Loucy (cell line): ENCODE results near the gene MTG2.

Experiments
- H2AFZ ChIP-seq: fragments of 200-600 bp; sonication (generic); 2 replicates; pipeline ENCODE4 v1.6.0; 2016; ENCODE audit warnings: antibody characterized with exemption, mild to moderate bottlenecking, low read length, moderate library complexity
- H3F3A ChIP-seq: fragments of 200-600 bp; 2 replicates; pipeline ENCODE4 v1.6.0; 2016; ENCODE audit warnings: antibody characterized with exemption, low read depth, mild to moderate bottlenecking
- H3K27me3 ChIP-seq: fragments of 200-600 bp; sonication (generic); 2 replicates; pipeline ENCODE4 v1.6.1; 2014; ENCODE audit warnings: low read length, mild to moderate bottlenecking; ENCODE audit not compliant: insufficient read depth, poor library complexity, severe bottlenecking
- H3K36me3 ChIP-seq: fragments of 200-600 bp; sonication (generic); 2 replicates; pipeline ENCODE4 v1.6.1; 2016; ENCODE audit warnings: low read length; ENCODE audit not compliant: insufficient read depth
- H3K4me1 ChIP-seq: fragments of 200-600 bp; sonication (generic); 2 replicates; pipeline ENCODE4 v1.5.1; 2014; ENCODE audit warnings: low read length, mild to moderate bottlenecking; ENCODE audit not compliant: insufficient read depth, poor library complexity, severe bottlenecking
- H3K4me2 ChIP-seq: fragments of 200-600 bp; sonication (generic); 2 replicates; pipeline ENCODE4 v1.6.0; 2014; ENCODE audit warnings: antibody characterized with exemption, low read length, low read depth, mild to moderate bottlenecking; ENCODE audit not compliant: poor library complexity, severe bottlenecking
- H3K4me3 ChIP-seq: fragments of 200-600 bp; sonication (generic); 2 replicates; pipeline ENCODE4 v1.5.1; 2014; ENCODE audit warnings: low read length, mild to moderate bottlenecking, mixed read lengths; ENCODE audit not compliant: poor library complexity, severe bottlenecking
- H3K79me2 ChIP-seq: fragments of 200-600 bp; sonication (generic); 2 replicates; pipeline ENCODE4 v1.6.1; 2014; ENCODE audit warnings: low read length; ENCODE audit not compliant: insufficient read depth
- H3K9ac ChIP-seq: fragments of 200-600 bp; sonication (generic); 2 replicates; pipeline ENCODE4 v1.6.0; 2014; ENCODE audit warnings: mild to moderate bottlenecking, low read depth, low read length, moderate library complexity; ENCODE audit not compliant: poor library complexity, severe bottlenecking
- H3K9me2 ChIP-seq: fragments of 200-600 bp; sonication (generic); replicated peaks from 2 replicates; pipeline ENCODE4 v1.6.1; 2016; ENCODE audit warnings: low read depth, low read length, mixed read lengths
- H3K9me3 ChIP-seq: fragments of 200-600 bp; sonication (generic); 2 replicates; pipeline ENCODE4 v1.6.1; 2014; ENCODE audit warnings: mild to moderate bottlenecking, antibody characterized with exemption, low read length, low read depth; ENCODE audit not compliant: insufficient read depth
- H4K20me1 ChIP-seq: fragments of 200-600 bp; sonication (generic); 2 replicates; pipeline ENCODE4 v1.6.0; 2014; ENCODE audit warnings: antibody characterized with exemption, low read length, mild to moderate bottlenecking; ENCODE audit not compliant: insufficient read depth, poor library complexity, severe bottlenecking
- CTCF ChIP-seq: fragments of 200-600 bp; sonication (generic); conservative IDR thresholded peaks from 2 replicates; pipeline ENCODE4 v1.5.1; 2014; ENCODE audit warnings: mild to moderate bottlenecking, antibody characterized with exemption, low read length
- EZH2phosphoT487 ChIP-seq: fragments of 200-600 bp; IDR thresholded peaks from 2 replicates; pipeline ENCODE4 v1.6.1; 2018; ENCODE audit warnings: antibody characterized with exemption, mild to moderate bottlenecking, moderate library complexity, borderline replicate concordance

Gene MTG2

GRCh38 chr20:62134735-62135231, 48.0 kb upstream of the MTG2 start:
- TF ChIP-seq CTCF (no peak), EZH2phosphoT487 (no peak)
- Histone ChIP-seq H3K9ac (no peak overlapping the region), H3F3A (no peaks in the 10 kb centered on the region), H3K9me2 (no peaks in the 10 kb centered on the region), H3K79me2 (peaks cover 51% of the 10 kb centered on the region), H3K4me1 (peaks cover 7% of the 10 kb centered on the region), H3K9me3 (no peaks in the 10 kb centered on the region), H3K4me2 (no peak overlapping the region), H3K27me3 (no peaks in the 10 kb centered on the region), H3K4me3 (no peak overlapping the region), H3K36me3 (peaks cover 94% of the 10 kb centered on the region; the same call in 1 of the 2 replicates), H4K20me1 (peaks cover 55% of the 10 kb centered on the region), H2AFZ (no peak overlapping the region)

GRCh38 chr20:62135573-62136266, 47.1 kb upstream of the MTG2 start:
- Histone ChIP-seq H4K20me1 (peaks cover 65% of the 10 kb centered on the region), H3K27me3 (no peaks in the 10 kb centered on the region), H2AFZ (no peak overlapping the region), H3K9me2 (no peaks in the 10 kb centered on the region), H3K9ac (no peak overlapping the region), H3K36me3 (peaks cover 93% of the 10 kb centered on the region; the same call in 1 of the 2 replicates), H3K4me3 (no peak overlapping the region), H3K4me1 (peaks cover 10% of the 10 kb centered on the region), H3K79me2 (peaks cover 54% of the 10 kb centered on the region), H3F3A (no peaks in the 10 kb centered on the region), H3K9me3 (no peaks in the 10 kb centered on the region), H3K4me2 (no peak overlapping the region)
- TF ChIP-seq CTCF: no peak
- no peak for TF ChIP-seq EZH2phosphoT487

GRCh38 chr20:62136283-62137091, 46.3 kb upstream of the MTG2 start:
- no peak overlapping the region for H3K9ac ChIP-seq
- no peaks in the 10 kb centered on the region for H3F3A ChIP-seq

More at GRCh38 chr20:62136283-62137091, 46.3 kb upstream of the MTG2 start:
- H3K4me1 ChIP-seq: peaks cover 18% of the 10 kb centered on the region
- H3K9me3 ChIP-seq: no peaks in the 10 kb centered on the region
- no peaks in the 10 kb centered on the region for H3K9me2 ChIP-seq
- H3K27me3 ChIP-seq: no peaks in the 10 kb centered on the region
- H4K20me1 ChIP-seq: peaks cover 72% of the 10 kb centered on the region
- H3K4me2 ChIP-seq: no peak overlapping the region
- H3K36me3 ChIP-seq: peaks cover 85% of the 10 kb centered on the region; the same call in 1 of the 2 replicates
- TF ChIP-seq EZH2phosphoT487 (no peak), CTCF (peak; percentile 95)
- no peak overlapping the region for H3K4me3 ChIP-seq
- H3K79me2 ChIP-seq: peaks cover 54% of the 10 kb centered on the region
- no peak overlapping the region for H2AFZ ChIP-seq
